Tibial artery (tissue), 4 donors: ENCODE results near the gene TGFBRAP1.

ENCODE experiments used
- DNase-seq, 2 donors: peaks; one replicate each; pipeline ENCODE4 v3.0.0-alpha.2; 2019
- H3K27ac ChIP-seq, 2 donors: fragments of 200-600 bp; sonication (generic) in 1 of 2; 1 replicate in 1 of 2; 2 replicates in 1 of 2; pipeline ENCODE4 v1.5.1; 2018 to 2019; ENCODE audit warnings: mild to moderate bottlenecking in 1 of 2
- H3K27me3 ChIP-seq, 2 donors: fragments of 200-600 bp; sonication (generic) in 1 of 2; one replicate each; pipeline versions ENCODE4 v1.5.1 to v1.6.0; 2016 to 2019
- H3K36me3 ChIP-seq, 3 donors: fragments of 200-600 bp; sonication (generic) in 2 of 3; one replicate each; pipeline ENCODE4 v1.5.1; 2016 to 2019; ENCODE audit warnings: mild to moderate bottlenecking in 2 of 3
- H3K4me1 ChIP-seq, 4 donors: fragments of 200-600 bp; sonication (generic) in 2 of 4; 1 replicate in 3 of 4; 2 replicates in 1 of 4; pipeline ENCODE4 v1.5.1; 2016 to 2019
- H3K4me3 ChIP-seq, 2 donors: fragments of 200-600 bp; sonication (generic) in 1 of 2; 1 replicate in 1 of 2; 2 replicates in 1 of 2; pipeline ENCODE4 v1.5.1; 2018 to 2019; ENCODE audit warnings: mild to moderate bottlenecking in 2 of 2
- H3K9me3 ChIP-seq, 3 donors: fragments of 200-600 bp; sonication (generic) in 1 of 3; one replicate each; pipeline ENCODE4 v1.5.1; 2016 to 2019
- intact Hi-C: fragments of 100-400 bp; cut with DNase I; formaldehyde crosslinking; loops from one replicate; pipeline ENCODE4 v1.15.0; 2023; ENCODE audit warnings: low total_unique reads
- TF ChIP-seq, protein P1 (sequence below), 2 experiments: fragments of 200-600 bp in 1 of 2; fragments of 450-650 bp in 1 of 2; IDR thresholded peaks; one replicate each; pipeline ENCODE4 v1.5.1; 2017 to 2019; ENCODE audit warnings: antibody characterized with exemption in 2 of 2, mild to moderate bottlenecking in 1 of 2, moderate library complexity in 1 of 2

Gene TGFBRAP1

DNA sequence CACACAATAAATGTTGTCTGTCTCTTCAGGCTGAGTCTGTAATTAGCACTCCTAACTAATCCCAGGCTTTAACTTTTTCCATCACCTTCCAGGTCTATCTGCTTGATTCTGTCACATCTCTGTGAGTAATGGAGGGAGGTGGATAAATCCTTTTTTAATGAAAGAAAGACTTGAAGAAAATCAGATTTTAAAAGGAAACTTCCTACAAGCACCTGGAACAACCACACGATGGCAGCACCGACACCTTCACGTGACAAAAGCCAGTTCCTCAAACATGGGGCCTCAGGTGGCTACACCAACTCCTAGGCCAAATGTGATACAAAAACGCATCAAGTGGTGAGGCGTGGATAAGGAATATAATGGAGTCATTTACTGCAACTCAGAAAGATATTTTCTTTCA is 41.8 kb downstream of the TGFBRAP1 start:
- TF ChIP-seq, protein P1, sequence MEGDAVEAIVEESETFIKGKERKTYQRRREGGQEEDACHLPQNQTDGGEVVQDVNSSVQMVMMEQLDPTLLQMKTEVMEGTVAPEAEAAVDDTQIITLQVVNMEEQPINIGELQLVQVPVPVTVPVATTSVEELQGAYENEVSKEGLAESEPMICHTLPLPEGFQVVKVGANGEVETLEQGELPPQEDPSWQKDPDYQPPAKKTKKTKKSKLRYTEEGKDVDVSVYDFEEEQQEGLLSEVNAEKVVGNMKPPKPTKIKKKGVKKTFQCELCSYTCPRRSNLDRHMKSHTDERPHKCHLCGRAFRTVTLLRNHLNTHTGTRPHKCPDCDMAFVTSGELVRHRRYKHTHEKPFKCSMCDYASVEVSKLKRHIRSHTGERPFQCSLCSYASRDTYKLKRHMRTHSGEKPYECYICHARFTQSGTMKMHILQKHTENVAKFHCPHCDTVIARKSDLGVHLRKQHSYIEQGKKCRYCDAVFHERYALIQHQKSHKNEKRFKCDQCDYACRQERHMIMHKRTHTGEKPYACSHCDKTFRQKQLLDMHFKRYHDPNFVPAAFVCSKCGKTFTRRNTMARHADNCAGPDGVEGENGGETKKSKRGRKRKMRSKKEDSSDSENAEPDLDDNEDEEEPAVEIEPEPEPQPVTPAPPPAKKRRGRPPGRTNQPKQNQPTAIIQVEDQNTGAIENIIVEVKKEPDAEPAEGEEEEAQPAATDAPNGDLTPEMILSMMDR (IDR thresholded peaks at IDR 0.05): peak; percentile 10 to 12
- peaks cover 38 to 85% (median 65%) of the 10 kb centered on the region in 3 donors for H3K36me3 ChIP-seq
- intact Hi-C loops: no loop called here
- DNase-seq: no peak
- no peak overlapping the region for H3K4me3 ChIP-seq
- H3K9me3 ChIP-seq: no peaks in the 10 kb centered on the region
- no peak overlapping the region for H3K27ac ChIP-seq
- no peaks in the 10 kb centered on the region for H3K4me1 ChIP-seq
- H3K27me3 ChIP-seq: no peaks in the 10 kb centered on the region

DNA sequence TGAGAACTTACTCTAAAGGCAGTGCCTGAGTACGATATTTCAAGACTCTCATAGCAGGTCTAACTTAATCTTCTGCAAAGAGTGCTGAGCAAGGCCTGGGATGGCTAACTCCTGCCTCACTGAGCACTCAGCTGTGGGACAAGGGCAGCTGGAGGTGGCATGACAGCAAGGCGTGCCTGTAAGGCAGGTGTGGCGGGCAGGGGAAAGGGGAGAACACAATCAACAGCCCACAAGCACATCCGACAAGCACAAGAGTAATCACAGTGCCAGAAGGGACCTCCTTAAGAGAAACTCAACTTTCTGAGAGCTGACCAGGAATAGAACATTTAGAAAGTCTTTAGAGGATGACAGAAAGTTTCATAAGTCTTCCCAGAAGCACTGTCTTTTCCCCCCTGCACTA is 46.0 kb downstream of the TGFBRAP1 start:
- no peaks in the 10 kb centered on the region for H3K9me3 ChIP-seq
- H3K27me3 ChIP-seq: no peaks in the 10 kb centered on the region
- H3K4me1 ChIP-seq: no peaks in the 10 kb centered on the region
- intact Hi-C loops: no loop called here
- TF ChIP-seq, protein P1 (IDR thresholded peaks at IDR 0.05): no peak
- DNase-seq: no peak
- no peak overlapping the region for H3K27ac ChIP-seq
- peaks cover 27 to 91% (median 80%) of the 10 kb centered on the region in 3 donors for H3K36me3 ChIP-seq
- H3K4me3 ChIP-seq: no peak overlapping the region

DNA sequence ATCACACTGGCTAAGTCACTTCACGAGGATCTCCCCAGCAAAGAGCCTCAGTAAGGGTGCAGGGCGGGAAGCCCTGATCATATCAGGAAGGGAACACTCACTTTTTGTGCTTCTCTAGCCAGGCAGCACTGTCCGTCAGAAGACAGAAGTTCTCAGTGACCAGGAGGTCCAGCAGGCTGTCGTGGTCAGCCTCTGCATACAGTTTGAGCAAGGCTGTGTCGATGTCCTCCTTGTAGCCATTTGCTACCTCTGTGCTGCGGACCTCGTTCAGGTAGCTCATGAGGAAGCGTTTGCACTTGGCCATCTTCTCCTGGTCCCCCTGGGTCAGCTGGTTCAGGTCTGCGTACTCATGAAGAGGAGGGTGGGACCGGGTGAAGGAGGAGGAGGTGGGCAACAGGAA is 49.3 kb downstream of the TGFBRAP1 start:
- no peaks in the 10 kb centered on the region for H3K4me1 ChIP-seq
- DNase-seq: no peak
- H3K4me3 ChIP-seq: no peak overlapping the region
- peaks cover 39 to 100% (median 56%) of the 10 kb centered on the region in 3 donors for H3K36me3 ChIP-seq
- no peaks in the 10 kb centered on the region for H3K9me3 ChIP-seq
- H3K27me3 ChIP-seq: no peaks in the 10 kb centered on the region
- intact Hi-C loops: no loop called here
- TF ChIP-seq, protein P1 (IDR thresholded peaks at IDR 0.05): no peak
- H3K27ac ChIP-seq: no peak overlapping the region

DNA sequence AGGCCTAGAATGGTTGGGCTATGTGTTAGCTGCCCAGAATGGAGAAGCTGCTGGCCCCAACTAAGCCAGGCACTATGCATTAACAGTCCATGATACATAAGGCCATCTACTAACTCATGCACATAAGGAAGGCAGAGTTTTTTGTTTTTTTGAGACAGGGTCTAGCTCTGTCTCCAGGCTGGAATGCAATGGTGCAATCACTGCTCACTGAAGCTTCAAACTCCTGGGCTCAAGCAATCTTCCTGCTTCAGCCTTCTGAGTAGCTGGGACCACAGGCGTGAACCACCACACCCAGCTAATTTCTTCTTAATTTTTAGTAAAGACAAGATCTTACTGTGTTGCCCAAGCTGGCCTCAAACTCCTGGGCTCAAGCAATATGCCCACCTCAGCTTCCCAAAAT is 50.4 kb downstream of the TGFBRAP1 start:
- peaks cover 50 to 100% (median 58%) of the 10 kb centered on the region in 3 donors for H3K36me3 ChIP-seq
- H3K4me3 ChIP-seq: no peak overlapping the region
- no peak overlapping the region for H3K27ac ChIP-seq
- intact Hi-C loops: no loop called here
- no peak for DNase-seq
- TF ChIP-seq, protein P1 (IDR thresholded peaks at IDR 0.05): no peak
- H3K9me3 ChIP-seq: no peaks in the 10 kb centered on the region
- H3K4me1 ChIP-seq: no peaks in the 10 kb centered on the region
- H3K27me3 ChIP-seq: no peaks in the 10 kb centered on the region

DNA sequence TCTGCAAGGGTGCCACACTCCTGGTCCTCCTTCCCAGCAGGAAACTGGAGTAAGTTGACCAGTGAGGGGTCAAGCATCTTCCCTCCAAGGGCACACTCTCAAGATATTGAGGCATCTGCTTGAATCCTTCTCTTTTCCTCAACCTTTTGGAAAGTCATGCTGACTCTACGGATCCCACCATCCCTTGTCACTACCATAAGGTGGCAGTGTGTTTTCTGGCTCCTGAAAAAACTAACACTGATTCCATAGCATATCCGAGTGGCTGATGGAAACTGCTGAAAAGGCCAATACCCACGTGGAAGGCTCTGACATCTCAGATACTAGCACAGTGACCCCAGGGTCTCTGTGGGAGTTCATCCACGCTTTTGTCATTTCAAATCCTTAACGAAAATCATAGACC is 50.9 kb downstream of the TGFBRAP1 start:
- intact Hi-C loops: no loop called here
- peaks cover 51 to 100% (median 58%) of the 10 kb centered on the region in 3 donors for H3K36me3 ChIP-seq
- DNase-seq: no peak

More for the DNA sequence above, 50.9 kb downstream of the TGFBRAP1 start:
- no peak overlapping the region for H3K4me3 ChIP-seq
- H3K27me3 ChIP-seq: no peaks in the 10 kb centered on the region
- H3K9me3 ChIP-seq: no peaks in the 10 kb centered on the region
- no peaks in the 10 kb centered on the region for H3K4me1 ChIP-seq
- no peak overlapping the region for H3K27ac ChIP-seq
- TF ChIP-seq, protein P1 (IDR thresholded peaks at IDR 0.05): no peak
